NCI-H2107 treated with DMSO at 0.1 percent for 48 hours (cell line): ENCODE results near the gene ZNF700.
"Not testable (repeated sequence)": the region's sequence is repeated elsewhere in the genome, so short reads cannot be mapped to it uniquely, and the experiment has no call there.

ENCODE experiments used
- DNase-seq: peaks from one replicate; lab custom pipeline; 2025; ENCODE audit not compliant: unreplicated experiment; lab: John Stamatoyannopoulos, UW

ZNF700 gene

GRCh38 chr19:11938383-11938782 is 13.5 kb downstream of the ZNF700 start:
- DNase-seq = not testable (repeated sequence)

- DNase-seq = not testable (repeated sequence)
These were observed 16.5 kb downstream of the ZNF700 start for GRCh38 chr19:11941361-11941887.

- no peak for DNase-seq
These were observed 17.3 kb downstream of the ZNF700 start for GRCh38 chr19:11942008-11942842.

- no peak for DNase-seq
These were observed 17.9 kb downstream of the ZNF700 start for GRCh38 chr19:11942843-11943108.

GRCh38 chr19:11944656-11945055 is 19.7 kb downstream of the ZNF700 start:
- no peak for DNase-seq

- DNase-seq = no peak
These were observed 23.7 kb downstream of the ZNF700 start for GRCh38 chr19:11948646-11949045.

- no peak for DNase-seq
These were observed 24.3 kb downstream of the ZNF700 start for GRCh38 chr19:11949201-11949600.

- not testable (repeated sequence) for DNase-seq
These were observed 24.7 kb downstream of the ZNF700 start for GRCh38 chr19:11949614-11950080.

GRCh38 chr19:11950312-11950711 is 25.4 kb downstream of the ZNF700 start:
- DNase-seq = no peak

- DNase-seq = no peak
These were observed 38.9 kb downstream of the ZNF700 start for GRCh38 chr19:11963566-11964355.

GRCh38 chr19:11964496-11964857 is 39.6 kb downstream of the ZNF700 start:
- DNase-seq = no peak

- DNase-seq = peak; percentile 12
These were observed 40.1 kb downstream of the ZNF700 start, which contains the start of gene ZNF763 for GRCh38 chr19:11964858-11965645. Gene ZNF763, plus strand, starts transcription at chr19:11965040. Its CDS starts 169 bp downstream, at chr19:11965209.

- no peak for DNase-seq
These were observed 45.3 kb downstream of the ZNF700 start for GRCh38 chr19:11970174-11970573.

- no peak for DNase-seq
These were observed 46.1 kb downstream of the ZNF700 start for GRCh38 chr19:11971041-11971440.

GRCh38 chr19:11973019-11973810 is 48.3 kb downstream of the ZNF700 start:
- no peak for DNase-seq

- DNase-seq = no peak
These were observed 53.7 kb downstream of the ZNF700 start for GRCh38 chr19:11978492-11979100.

- DNase-seq = no peak
These were observed 54.6 kb downstream of the ZNF700 start for GRCh38 chr19:11979527-11979926.

GRCh38 chr19:11982526-11982925 is 57.6 kb downstream of the ZNF700 start:
- no peak for DNase-seq

- DNase-seq = no peak
These were observed 60.1 kb downstream of the ZNF700 start for GRCh38 chr19:11984986-11985385.

GRCh38 chr19:11986754-11987153 is 61.8 kb downstream of the ZNF700 start:
- DNase-seq = no peak
